Measurements from ENCODE around the gene APOBEC3A.
"Not testable (repeated sequence)": the region's sequence is repeated elsewhere in the genome, so short reads cannot be mapped to it uniquely, and the experiment has no call there.

APOBEC3A gene

DNA sequence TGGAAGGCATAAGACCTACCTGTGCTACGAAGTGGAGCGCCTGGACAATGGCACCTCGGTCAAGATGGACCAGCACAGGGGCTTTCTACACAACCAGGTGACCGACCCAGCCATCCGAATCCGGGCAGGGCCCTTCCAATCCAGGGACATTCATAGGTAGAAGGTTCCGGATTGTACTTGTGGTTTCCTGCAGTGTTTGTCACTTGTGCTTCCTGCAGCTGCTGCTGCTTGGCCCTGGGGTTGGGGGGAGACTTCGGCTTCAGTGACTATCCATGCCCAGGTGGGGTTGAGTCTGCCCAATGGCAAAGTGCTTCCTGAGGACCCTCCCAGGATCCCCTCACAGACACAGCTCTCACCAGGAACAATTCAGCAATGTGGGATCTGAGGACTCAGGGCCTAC, 2.2 kb downstream of the APOBEC3A start:
- no peak for DNase-seq (ENCODE audit: low read depth, low spot score)
- ChIA-PET POLR2A (interaction anchor here (0.8 kb wide), 1 partner anchor 27 kb away, joined by 4 read pairs; no protein-coding TSS in a partner anchor), CTCF (no interaction called here)
- no peak overlapping the region for H3K4me3 ChIP-seq (ENCODE audit: low read depth, low read length)
- TF ChIP-seq, protein P1, sequence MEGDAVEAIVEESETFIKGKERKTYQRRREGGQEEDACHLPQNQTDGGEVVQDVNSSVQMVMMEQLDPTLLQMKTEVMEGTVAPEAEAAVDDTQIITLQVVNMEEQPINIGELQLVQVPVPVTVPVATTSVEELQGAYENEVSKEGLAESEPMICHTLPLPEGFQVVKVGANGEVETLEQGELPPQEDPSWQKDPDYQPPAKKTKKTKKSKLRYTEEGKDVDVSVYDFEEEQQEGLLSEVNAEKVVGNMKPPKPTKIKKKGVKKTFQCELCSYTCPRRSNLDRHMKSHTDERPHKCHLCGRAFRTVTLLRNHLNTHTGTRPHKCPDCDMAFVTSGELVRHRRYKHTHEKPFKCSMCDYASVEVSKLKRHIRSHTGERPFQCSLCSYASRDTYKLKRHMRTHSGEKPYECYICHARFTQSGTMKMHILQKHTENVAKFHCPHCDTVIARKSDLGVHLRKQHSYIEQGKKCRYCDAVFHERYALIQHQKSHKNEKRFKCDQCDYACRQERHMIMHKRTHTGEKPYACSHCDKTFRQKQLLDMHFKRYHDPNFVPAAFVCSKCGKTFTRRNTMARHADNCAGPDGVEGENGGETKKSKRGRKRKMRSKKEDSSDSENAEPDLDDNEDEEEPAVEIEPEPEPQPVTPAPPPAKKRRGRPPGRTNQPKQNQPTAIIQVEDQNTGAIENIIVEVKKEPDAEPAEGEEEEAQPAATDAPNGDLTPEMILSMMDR (IDR thresholded peaks at IDR 0.05; ENCODE audit: insufficient read depth, low read length, missing control alignments), result no peak

DNA sequence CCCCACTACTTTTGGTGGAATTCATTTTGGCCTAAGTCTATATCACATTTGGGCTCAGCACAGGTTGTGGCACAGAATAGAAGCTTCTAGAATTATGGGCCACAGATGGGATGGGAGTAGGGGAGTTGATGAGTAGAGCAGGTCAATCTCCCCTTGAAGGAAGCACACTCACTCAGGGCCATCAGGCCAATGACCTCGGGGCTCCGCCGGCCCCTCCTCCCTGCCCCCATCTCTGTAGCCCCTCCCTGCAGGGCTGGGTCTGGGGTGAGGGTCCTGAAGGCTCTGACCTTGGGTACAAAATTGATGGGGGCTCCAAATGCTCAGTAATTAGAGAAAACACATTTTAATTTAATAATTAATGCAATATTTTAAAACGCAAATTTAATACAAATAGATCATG, 3.3 kb downstream of the APOBEC3A start:
- CTCF ChIA-PET; POLR2A ChIA-PET; DNase-seq (ENCODE audit: low read depth, low spot score); H3K4me3 ChIP-seq (ENCODE audit: low read depth, low read length): not testable (repeated sequence)

DNA sequence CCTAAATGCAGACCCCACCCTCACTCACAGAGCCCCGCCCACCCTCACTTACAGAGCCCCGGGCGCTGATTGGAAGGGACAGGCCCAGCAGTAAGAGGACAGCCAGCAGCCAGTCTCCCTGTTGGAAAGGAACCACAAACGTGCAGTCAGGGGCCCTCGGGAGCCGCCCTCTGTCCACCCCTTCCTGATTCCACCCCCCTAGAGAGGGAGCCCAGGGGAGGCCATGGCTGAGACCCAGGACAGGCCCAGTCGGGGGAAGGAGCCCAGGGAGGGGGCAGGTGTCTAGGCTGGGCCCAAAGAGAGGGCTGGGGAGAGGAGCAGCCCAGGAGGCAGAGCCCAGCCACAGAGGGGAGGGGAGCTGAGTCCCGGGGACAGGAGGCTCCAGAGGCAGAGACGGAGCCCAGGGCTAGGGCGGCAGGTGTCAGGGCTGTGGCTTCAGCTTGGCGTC, 5.9 kb downstream of the APOBEC3A start:
- H3K4me3 ChIP-seq (ENCODE audit: low read depth, low read length); POLR2A ChIA-PET; DNase-seq (ENCODE audit: low read depth, low spot score); CTCF ChIA-PET: not testable (repeated sequence)

DNA sequence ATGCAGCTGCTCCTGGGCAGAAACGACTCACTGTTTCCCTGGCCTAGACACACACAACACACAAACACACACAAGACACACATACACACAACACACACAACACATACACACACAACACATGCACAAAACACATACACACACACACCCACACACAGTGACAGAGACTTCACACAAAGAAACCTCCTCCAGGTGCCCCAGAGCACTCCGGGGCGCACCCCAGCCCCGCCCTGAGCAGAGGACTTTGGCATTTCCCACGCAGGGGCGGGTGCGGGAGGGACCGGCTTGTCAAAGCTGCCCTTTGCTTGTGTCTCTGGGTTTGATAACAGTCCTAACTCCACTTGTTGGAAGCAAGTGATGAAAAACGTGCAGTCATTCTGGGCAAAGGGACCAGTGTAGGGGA, 6.5 kb downstream of the APOBEC3A start:
- POLR2A ChIA-PET, result no interaction called here
- TF ChIP-seq, protein P1 (IDR thresholded peaks at IDR 0.05; ENCODE audit: insufficient read depth, low read length, missing control alignments), result no peak
- no peak overlapping the region for H3K4me3 ChIP-seq (ENCODE audit: low read depth, low read length)
- CTCF ChIA-PET, result interaction anchor here (1.1 kb wide), 1 partner anchor 10 kb away, joined by 3 read pairs; no protein-coding TSS in a partner anchor
- DNase-seq (ENCODE audit: low read depth, low spot score), result no peak

DNA sequence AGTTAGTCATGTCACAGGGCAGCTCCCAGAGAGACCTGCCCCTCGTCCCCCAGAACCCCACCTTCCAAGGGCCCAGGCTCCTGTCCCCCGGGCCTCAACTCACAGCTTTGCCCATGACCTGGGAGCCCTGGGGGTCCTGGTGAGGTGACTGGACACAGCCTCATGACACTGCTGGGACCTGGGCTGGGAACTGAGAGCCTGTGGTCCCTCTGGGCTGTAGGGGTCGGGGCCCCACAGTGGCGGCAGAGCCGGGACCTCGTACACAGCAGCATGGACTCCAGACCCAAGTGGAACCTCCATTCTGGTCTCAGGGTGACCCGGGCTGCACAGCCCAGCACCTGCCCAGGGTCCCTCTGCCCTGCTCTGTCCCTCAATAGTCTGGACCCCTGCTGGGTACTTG, 6.9 kb downstream of the APOBEC3A start:
- ChIA-PET CTCF (interaction anchor here (0.7 to 1.1 kb wide), 2 partner anchors 9 to 11 kb away, joined by 3 read pairs; no protein-coding TSS in a partner anchor), POLR2A (no interaction called here)
- TF ChIP-seq, protein P1 (IDR thresholded peaks at IDR 0.05; ENCODE audit: insufficient read depth, low read length, missing control alignments), result no peak
- H3K4me3 ChIP-seq (ENCODE audit: low read depth, low read length), result no peak overlapping the region
- DNase-seq (ENCODE audit: low read depth, low spot score), result no peak

DNA sequence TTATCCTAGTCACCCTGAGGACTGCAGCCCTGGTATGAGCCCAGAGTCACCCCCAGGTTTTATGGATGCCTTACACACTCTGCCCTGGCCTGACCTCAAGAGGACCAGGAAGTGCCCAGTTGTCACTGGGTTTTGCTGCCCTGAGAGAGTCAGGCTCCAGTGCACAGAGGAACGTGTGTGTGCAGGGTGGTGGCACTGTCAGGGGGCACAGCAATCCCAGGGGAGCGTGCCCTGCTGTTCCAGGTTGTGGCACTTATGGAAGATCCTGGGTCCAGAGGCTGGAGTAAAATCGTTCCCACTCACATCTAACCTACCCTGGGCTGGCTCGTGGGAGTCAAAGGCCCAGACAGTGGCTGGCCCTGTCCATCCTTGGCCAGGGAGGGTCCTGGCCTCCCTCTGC, 7.6 kb downstream of the APOBEC3A start:
- POLR2A ChIA-PET, result no interaction called here
- DNase-seq (ENCODE audit: low read depth, low spot score), result no peak
- CTCF ChIA-PET, result interaction anchor here (0.7 kb wide), 1 partner anchor 12 kb away, joined by 3 read pairs; no protein-coding TSS in a partner anchor
- no peak overlapping the region for H3K4me3 ChIP-seq (ENCODE audit: low read depth, low read length)
- TF ChIP-seq, protein P1 (IDR thresholded peaks at IDR 0.05; ENCODE audit: insufficient read depth, low read length, missing control alignments), result no peak

DNA sequence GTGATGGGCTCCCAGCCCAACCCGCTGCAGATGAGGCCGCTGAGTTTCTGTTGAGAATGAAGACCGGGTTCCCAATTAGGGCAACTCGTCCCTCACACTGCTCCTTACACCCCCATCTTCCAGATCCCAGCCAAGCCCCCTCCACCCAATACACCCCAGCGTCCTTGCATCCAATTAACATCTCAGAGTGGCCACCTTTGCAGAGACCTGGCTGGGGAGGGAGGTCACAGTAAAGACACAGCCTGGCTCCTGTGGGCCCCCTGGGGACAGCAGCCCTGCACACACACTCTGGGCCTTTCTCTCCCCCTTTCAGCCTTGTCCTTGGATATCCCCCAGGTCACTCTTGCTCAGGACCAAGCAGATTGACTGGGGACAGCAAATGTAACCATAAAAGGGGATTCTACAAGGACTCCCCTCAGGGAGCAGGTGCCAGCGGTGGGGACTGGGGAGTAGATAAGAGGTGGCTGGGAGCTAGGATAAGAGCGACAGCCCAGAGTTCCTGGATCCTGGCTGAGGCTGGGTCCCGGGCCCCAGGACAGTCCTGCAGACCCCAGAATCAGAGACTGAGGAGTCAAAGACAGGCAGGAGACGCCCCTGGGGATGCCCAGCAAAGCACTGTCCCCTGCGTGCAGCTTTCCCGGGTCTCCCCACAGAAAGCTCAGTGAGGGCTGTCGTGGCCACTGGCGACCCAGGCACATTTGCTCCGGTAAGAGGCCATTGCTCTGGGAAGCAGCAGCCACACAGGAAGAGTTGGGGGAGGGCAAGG, 8.4 kb downstream of the APOBEC3A start:
- TF ChIP-seq, protein P1 (IDR thresholded peaks at IDR 0.05; ENCODE audit: insufficient read depth, low read length, missing control alignments), result no peak
- H3K4me3 ChIP-seq (ENCODE audit: low read depth, low read length), result no peak overlapping the region
- ChIA-PET CTCF (interaction anchor here (1.4 kb wide), 1 partner anchor 96 kb away, joined by 5 read pairs; no protein-coding TSS in a partner anchor), POLR2A (no interaction called here)
- DNase-seq (ENCODE audit: low read depth, low spot score), result no peak

Data from AG04449 (cell line).